GM21526 (cell line): ENCODE measurements around the gene AIF1.
"Not testable (repeated sequence)": the region's sequence is repeated elsewhere in the genome, so short reads cannot be mapped to it uniquely, and the experiment has no call there.

Experiments used
- ATAC-seq: cut with Tn5 transposase; IDR thresholded peaks from one replicate; pipeline ENCODE4 v1.9.1; 2021; ENCODE audit warnings: moderate library complexity; ENCODE audit not compliant: unreplicated experiment, low FRiP score

The AIF1 gene

DNA sequence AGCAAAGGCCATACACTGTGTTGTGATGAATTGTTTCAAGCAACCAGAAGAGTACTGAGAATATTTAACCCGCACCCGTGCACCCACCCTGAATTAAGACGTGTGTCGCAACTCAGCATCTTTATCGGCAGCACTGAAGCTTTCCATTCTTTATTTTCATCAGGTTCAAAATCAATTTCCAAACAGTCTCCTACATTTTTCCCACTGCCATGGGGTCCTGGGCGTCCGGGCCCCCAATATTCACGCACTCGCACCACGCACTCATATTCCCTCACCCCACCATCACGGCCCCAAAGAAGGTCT, 34.6 kb upstream of the AIF1 start:
- ATAC-seq: no peak

DNA sequence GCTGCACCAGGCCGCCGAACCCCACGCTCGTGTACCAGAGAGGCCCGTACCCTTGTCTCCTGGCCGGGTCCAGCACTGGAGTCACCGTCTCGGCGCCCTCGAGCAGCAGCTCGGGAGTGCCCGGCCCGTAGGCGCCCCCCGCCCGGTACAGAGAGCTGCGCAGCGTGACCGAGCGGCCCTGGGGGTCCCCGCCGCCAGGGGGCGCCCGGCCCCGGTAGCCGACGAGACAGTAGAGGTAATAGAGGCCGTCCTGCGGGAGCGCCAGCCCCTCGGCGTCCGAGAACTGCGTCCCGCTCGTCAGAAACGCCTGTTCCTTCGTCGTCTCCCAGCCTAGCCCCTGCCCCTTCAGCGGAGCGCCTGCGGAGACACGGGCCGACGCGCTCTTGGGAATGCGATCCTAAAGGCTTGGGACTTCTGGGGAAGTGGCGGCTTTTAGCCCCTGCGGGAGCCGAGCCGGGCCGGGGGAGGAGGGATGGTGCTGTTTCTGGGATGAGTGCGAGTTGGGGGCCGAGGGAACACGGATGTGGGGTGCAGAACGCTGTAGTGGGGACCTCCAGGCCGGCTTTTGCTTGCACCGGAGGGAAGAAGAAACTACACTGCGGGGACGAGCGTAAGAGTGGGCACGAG, 34.1 kb upstream of the AIF1 start:
- ATAC-seq: no peak

DNA sequence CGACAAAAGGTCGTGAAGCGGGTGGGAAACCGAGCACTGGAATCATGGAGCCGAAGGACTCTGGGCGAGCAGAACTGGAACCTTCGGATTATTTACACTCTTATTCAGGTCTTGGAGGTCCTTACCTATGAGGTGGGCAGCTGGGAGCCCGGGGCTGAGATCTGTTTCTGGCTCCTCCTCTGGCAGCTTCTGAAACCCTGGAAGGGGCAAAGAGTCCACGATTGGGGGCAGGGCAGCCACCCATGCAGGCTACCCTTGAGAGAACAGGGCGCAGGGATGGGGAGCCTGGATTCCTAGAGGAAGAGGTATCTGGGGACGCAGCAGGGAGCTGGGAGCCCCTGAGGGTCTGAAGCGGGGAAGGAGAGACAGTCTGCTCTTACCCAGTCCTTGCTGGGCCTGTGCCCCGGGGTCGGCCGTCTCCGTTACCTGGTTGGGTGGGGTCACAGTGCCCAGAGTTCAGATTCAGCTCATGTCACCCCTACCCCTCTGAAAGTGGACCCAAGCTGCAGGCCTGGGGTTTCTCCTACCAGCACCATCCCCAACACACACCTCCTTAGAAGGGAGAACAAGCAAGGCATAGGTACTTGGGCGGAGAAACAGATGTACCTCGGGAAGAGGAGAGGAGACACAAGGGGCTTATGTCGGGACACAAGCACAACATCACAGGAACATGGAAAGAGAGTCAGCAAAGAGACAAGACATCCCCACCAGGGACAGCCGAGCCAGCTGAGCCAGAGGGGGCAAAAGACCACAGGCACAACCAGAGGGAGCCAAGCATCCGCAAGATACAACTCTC, 33.4 kb upstream of the AIF1 start:
- ATAC-seq: no peak

DNA sequence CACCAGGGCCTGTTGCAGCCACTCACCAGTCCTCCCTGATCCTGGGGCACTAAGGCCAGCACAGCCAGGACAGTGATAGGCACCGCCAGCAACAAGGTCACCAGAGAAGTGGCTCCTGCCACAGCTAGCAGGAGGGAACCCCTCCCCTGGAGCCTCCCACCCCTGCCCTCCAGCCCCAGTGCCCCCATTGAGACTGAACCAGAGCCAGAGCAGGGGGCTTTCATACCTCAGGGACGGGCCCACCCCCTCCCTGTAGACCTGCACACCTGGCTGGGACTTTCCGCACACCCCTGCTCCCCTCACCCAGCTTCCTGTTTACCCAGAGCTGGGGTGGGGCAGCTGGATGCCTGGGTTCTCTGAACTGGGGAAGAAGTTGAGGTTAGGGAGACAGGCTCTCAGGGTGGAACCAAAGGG, 32.8 kb upstream of the AIF1 start, which contains the start of gene LTB:
TSS of gene LTB (minus strand) at position 195 of the 414 bp plus-strand sequence. CDS start at position 188, 7 bp downstream.
- ATAC-seq: no peak

DNA sequence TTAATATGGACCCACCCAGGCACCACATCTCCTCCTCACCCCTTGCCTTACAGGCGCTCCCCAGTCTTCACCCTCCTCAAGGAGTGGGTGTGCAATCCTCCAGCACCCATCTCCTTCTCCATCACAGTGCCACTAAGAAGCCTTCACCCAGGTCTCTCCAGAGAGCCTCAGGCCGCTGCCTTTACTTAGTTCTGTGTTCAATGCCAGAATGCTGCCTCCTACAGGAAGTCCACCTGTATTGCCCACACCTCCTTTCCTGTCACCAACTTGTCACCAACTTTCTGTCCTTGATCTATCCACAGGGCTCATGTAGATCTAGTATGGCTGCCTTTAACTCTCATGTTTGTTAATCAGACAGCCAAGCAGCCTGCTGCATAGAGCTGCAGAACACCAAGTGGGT, 29.5 kb upstream of the AIF1 start:
- ATAC-seq: no peak

DNA sequence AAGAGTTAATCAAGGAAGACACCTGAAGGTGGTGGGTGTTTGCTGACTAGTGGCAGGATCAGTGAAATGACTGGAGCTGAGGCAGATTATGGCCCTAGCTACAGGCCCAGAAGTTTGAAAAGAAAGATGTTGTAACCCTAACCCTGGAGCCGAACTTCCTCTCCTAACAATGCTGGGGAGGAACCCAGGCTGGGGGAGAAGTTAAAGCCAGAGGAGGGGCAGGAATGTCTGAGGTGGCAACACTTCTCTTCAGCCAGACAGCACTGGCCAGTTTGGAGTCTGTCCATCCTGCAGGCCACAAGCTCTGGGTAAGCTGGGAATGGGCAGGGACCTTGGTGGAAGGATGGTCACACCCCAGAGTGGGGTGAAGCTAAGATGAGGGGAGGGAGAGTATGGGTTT, 29.0 kb upstream of the AIF1 start, which contains the start of gene LST1:
TSS of gene LST1 (plus strand) at position 270 of the 400 bp plus-strand sequence. CDS start 1,023 bp downstream, outside the sequence.
- ATAC-seq: no peak

DNA sequence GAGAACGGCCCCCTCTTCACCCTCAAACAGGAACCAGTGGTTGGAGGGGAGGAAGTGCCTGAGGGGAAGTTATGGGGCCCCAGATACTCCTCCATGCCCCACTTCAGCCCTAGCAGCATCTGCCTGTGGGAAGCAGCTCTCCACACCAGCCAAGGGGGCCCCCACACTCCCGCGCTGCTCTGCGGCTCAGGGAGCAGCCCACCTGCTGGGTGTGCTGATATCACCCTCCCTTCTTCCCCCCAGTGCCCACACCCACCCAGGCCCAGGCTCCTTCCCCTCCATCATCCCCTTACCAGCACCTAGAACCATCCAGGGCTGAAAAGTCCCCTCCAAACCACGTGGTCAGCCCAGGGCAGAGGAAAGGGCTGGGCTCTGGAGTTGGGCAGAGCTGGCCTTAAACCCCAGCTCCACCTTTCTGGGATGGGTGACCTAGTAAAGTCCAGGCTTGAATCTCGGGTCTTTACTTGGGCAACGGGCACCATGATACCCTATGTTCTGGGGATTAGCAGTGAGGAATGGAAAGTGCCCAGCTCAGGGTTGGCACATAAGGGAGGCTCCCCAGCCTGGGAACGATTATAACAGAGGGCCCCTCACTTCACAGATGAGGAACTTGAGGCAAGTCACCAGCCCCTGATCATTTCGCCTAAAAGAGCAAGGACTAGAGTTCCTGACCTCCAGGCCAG, 28.3 kb upstream of the AIF1 start:
- no peak for ATAC-seq

DNA sequence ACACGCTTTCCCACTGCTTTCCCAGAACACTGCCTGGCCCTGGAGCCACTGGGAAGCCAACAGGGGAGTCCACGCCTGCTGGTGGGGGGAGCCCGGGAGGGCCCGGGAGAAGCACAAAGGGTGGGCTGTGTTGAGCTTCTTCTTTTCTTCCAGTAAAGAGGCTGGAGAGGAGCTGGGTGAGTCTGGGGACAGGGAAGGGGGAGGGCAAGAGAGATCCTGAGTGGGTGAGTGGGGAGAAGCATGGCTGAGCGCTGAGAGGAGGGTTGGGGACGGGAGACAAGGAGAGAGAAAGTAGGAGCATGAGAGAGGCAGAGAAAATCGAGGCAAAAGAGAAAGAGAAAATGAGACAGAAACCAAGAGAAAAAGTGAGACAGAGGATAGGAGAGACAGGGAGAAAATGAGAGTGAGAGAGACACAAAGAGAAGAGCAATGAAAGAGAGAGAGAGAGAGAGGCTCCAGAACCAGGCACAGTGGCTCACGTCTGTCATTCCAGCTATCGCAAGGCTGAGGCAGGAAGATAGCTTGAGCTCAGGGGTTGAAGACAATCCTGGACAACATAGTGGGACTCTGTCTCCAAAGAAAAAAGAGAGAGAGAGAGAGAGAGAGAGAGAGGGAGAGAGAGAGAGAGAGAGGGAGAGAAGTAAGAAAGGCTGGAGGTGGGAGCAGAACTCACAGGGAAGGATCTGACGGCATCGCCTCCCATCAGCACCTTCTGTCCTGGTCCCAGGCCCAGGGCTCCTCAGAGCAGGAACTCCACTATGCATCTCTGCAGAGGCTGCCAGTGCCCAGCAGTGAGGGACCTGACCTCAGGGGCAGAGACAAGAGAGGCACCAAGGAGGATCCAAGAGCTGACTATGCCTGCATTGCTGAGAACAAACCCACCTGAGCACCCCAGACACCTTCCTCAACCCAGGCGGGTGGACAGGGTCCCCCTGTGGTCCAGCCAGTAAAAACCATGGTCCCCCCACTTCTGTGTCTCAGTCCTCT, 26.9 kb upstream of the AIF1 start:
- no peak for ATAC-seq

DNA sequence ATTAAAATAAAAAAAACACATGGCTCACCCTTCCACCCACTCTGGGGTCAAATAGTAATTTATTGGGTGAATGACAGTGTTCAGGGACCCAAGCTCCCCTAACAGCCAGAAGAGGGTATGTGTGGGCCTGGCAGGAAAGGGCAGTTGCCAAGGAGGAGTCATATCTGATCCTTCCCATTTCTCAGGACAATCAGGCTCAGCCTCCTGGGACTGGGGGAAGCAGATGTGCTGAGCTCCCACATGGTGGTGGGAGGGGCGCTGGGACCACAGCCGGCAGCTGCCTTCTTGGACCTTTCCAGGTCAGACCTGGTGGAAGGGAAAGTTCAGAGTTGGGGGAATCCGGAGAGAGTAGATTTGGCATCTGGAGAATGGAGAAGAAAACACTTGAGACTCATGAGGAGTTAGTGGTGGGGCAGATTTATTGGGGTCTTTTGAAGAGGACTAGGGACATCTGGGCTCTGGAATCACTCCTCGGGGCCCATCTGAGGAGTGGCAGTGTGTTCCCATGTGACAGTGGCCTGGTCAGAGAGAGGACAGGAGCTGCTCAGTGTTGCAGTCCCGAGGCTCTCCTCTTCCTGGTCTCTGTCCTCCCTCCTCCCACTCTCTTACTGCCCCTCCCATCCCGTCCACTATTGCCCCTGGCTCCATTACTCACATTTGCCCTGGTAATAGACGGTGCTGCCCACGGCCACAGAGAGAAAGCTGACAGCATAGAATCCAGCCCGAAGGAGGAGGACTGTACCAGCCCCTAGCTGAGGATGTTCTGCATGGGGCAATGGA, 26.0 kb upstream of the AIF1 start:
- no peak for ATAC-seq

DNA sequence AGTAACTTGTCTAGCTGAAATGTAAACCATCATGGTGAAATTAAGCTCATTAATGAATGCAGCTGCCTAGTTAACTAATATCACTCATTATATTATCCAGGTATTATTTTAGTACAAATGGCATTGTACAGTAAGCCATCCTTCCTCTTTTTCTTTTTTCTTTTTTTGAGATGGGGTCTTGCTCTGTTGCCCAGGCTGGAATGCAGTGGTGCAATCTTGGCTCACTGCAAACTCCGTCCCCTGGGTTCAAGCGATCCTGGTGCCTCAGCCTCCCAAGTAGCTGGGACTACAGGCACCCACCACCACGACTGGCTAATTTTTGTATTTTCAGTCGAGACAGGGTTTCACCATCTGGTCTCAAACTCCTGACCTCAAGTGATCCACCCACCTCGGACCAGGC, 24.3 kb upstream of the AIF1 start:
- not testable (repeated sequence) for ATAC-seq

DNA sequence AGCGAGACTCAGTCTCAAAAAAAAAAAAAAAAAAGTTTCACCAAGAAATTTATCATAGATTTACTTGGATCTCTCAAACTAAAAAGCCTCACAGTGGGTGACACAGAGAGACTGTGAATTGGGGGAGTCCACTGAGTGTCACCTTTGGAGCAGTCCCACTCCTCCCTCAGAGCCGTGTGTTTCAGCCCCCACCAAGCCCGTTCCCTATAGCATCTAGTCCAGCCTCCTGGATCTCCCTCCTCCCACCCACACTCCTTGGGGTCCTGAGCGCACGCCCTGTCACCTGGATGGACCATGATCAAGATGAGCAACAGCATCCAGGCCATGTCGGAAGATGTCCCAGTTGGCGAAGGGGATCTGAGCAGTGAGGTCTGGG, 22.6 kb upstream of the AIF1 start:
- no peak for ATAC-seq

DNA sequence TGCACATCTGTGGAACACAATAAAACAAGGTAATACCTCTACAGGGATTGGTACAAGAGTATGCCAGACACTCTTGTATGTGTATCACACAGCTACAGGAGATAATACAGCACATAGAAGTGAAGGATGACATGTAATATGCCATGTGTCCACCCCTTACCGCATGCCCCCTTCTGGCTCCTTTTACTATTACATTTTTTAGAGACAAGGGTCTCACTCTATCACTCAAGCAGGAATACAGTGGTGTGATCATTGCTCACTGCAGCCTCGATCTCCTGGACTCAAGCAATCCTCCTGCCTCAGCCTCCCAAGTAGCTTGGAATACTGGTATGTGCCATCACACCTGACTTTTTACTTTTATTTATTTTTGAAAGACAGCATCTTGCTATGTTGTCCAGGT, 18.0 kb upstream of the AIF1 start:
- no peak for ATAC-seq

DNA sequence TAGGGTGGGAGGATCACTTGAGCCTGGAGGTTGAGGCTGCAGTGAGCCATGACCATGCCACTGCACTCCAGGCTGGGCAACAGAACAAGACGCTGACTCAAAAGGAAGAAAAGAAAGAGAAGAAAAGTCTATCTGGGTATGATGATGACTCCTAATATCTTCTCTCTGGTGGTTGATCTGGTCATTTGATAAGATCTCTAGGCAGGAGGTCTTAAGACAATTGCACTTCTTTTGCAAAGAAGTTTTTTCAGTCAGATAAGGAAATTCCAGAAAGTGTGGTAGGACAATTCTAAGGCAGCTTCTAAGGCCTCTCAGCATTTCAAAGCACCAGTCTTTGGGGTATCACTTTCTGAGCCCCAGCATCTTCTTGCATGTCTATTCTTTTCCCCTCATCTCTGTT, 7.7 kb upstream of the AIF1 start:
- no peak for ATAC-seq

DNA sequence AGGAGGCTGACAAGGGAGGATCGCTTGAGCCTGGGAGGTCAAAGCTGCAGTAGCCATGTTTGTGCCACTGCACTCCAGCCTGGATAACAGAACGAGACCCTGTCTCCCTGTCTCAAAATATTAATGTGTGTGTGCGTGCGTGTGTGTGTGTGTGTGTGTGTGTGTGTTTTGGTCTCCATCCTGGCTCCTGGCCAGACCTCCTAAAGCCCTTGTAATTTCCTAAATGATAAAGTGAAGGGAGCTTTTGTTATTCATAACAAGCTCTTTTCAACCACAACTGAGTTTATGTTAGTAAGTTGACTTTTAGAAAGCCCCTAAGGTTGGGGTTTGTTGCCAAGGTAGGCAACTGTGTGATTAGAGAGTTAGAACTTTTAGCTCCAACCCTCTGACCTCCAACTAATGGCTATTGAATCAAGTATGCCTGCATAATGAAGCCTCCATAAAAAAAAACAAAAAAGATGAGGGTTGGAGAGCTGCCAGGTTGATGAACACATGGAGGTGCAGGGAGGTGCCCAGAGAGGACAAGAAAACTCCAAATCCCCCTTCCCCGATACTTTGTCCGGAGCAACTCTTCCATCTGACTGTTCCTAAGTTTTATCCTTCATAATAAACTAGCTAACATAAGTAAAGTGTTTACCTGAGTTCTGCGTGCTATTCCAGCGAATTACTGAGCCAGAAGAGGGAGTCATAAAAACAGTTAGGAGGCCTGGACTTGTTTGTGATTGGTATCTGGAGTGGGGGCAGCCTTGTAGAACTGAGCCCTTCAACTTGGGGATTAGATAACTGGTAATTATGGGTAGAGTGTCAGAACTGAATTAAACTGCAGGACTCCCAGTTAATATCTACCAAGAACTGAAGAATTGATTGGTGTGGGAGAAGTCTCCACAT, 5.3 kb upstream of the AIF1 start:
- no peak for ATAC-seq

DNA sequence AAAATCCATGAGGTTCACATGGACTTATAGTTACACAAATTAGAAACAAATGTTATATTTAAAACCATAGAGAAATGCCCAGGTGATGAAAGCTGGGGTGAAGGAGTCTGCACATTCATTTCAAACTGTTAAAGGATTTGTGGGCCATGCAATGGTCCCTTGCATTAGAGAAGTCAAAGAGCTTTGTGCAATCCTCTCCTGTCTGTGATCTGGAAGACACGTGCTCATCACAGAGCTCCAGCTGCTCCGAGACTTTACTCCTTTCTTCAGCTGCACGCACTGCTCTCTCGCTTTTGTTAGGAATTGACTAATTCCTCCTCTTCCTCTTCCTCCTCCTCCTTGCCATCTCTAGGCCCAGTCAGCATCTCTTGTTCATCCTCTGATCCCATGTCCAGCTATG, 4.1 kb upstream of the AIF1 start:
- no peak for ATAC-seq

DNA sequence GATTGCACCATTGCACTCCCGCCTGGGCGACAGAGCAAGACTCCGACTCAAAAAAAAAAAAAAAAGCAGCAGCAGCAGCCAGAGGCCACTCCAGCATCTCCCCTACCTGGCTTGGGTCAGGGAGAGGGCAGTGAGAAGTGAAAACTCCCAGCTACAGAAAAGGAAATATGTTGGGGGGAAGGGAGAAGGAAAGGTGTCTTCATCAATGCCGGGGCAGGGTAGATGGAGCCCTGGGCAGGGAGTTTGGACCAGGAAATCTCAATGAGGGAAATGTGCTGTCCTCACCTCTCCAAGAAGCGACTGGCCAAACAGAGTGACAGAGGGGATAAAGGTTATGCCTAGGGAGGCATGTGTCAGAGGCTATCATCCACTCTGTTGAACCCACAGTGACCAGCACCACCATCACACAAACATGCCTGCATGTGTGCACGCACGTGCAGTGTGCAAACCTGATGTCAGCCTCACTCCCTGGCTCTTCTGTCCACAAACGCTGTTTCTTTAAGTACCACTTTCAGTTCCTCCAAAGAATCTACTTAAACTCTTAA, 887 bp upstream of the AIF1 start:
- no peak for ATAC-seq

DNA sequence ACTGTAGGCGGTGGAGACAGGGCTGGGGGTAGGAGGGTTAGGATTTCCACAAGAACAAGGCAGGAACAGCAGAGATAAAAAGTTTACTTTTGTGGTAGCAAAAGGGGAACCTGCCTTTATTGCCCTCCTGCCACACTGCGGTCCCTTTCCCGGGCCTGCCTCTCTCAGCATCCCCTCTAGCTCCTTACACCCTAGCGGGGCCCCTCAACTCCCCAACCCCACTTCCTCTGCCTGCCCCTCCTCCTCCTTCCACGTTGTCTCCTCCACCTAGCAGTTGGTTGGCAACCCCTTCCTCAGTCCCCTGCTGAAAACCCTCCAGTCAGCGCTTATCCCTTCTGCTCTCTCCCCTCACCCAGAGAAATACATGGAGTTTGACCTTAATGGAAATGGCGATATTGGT, 714 bp downstream of the AIF1 start:
- no peak for ATAC-seq

DNA sequence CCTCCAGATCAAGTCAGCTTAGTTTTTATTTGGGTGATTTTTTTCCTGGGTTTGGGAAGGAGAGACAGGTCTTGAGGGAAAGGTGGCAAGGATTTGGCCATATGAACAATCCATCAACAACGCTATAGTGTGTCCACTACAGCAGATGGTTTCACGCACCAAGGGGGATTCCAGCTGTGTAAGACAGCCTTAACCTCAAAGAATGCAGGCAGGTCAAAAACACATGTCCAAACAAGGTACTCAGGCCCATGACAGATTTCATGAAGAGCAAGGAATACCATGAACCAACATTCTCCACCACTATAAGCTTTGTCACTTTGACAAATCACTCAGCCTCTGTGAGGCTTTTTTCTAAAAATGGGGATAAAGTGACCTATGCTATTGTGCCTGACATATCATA, 2.0 kb downstream of the AIF1 start:
- ATAC-seq: no peak
